GM10266 (cell line): ENCODE measurements around the gene EPAS1.

Experiments
- DNase-seq: peaks from one replicate; pipeline ENCODE4 v3.0.0; 2012; ENCODE audit errors: extremely low spot score
- TF ChIP-seq, protein P1 (sequence below): IDR thresholded peaks from 2 replicates; pipeline ENCODE4 v1.5.1; 2012; ENCODE audit warnings: mild to moderate bottlenecking, low read depth; ENCODE audit not compliant: control insufficient read depth, insufficient read depth; ENCODE audit errors: missing control alignments

The EPAS1 gene

DNA sequence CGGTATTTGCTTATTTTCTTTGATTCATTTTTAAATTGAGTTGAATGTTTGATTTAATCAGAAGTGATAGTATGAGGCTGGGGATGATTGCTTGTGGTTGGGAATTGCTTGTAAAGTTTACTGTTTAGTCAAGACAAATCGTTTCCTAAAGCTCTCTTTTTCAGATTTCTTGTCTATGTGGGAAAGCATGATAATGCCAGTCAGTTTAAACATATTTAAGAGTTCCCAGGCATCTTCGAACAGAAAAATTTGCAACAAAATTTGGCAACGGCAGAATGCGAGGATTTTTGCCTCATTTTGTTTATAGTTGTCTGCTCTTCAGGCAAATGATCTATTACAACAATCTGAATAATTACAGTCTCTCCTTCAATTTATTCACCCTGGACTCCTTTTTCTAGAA, 22.5 kb downstream of the EPAS1 start:
- DNase-seq, result no peak
- TF ChIP-seq, protein P1, sequence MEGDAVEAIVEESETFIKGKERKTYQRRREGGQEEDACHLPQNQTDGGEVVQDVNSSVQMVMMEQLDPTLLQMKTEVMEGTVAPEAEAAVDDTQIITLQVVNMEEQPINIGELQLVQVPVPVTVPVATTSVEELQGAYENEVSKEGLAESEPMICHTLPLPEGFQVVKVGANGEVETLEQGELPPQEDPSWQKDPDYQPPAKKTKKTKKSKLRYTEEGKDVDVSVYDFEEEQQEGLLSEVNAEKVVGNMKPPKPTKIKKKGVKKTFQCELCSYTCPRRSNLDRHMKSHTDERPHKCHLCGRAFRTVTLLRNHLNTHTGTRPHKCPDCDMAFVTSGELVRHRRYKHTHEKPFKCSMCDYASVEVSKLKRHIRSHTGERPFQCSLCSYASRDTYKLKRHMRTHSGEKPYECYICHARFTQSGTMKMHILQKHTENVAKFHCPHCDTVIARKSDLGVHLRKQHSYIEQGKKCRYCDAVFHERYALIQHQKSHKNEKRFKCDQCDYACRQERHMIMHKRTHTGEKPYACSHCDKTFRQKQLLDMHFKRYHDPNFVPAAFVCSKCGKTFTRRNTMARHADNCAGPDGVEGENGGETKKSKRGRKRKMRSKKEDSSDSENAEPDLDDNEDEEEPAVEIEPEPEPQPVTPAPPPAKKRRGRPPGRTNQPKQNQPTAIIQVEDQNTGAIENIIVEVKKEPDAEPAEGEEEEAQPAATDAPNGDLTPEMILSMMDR, result no peak

DNA sequence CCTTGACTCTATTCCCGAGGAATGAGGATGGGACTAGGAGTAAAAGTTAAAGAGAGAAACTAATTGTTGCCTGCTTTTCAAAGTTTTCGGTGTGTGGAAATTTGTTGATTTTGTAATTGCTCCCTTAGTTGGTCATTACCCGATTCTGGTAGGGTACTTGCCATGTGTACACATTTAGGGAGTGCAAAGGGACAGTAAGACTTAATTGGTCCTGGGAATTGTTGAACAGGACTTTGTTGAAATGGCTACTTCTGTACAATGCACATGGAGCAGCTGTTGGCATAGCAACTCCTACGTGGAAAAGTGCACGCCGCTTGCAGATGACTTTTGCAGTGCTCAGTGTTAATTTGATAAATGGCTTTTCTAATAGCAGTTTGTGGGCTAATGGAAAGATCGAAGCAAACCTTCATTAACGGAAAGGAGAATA, 22.9 kb downstream of the EPAS1 start:
- TF ChIP-seq, protein P1, result no peak

GRCh38 chr2:46323730-46324129, 26.5 kb downstream of the EPAS1 start:
- TF ChIP-seq, protein P1, result no peak
- no peak for DNase-seq

More for the DNA sequence above, 22.9 kb downstream of the EPAS1 start:
- no peak for DNase-seq

DNA sequence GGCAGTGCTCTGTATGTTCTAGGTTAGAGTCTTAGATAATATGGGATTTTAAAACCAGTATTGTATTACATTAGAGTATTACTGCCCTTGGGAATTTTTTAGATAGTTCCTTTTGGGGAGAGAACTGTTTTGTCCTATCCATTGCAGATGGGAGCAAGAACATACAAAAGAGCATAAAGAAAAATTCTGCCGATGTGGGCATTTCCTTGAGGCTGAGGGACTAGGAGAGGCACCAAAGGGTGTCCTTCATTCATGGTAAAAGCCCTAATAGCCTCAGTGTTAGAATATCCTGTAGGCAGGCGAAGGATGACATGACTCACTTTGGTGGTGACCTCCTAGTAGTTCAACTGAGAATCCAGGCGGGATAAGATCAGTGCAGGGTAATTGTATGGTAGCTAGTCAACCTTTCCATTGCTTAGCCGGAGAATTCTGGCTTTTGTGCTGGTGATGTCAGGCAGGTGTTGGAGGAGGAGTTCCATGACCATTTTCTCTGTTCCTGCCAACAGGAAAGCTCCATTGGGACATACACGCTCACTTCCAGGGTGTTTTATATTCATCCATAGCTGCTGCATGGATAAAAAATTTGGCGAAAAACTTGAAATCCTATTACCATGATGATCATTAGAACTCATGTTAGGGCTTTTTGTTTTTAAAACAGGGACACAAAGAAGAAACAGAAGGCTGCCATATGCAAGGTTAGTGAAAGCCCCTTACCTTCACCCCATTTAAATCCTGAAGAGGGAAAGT, 28.1 kb downstream of the EPAS1 start:
- TF ChIP-seq, protein P1, result no peak
- no peak for DNase-seq

DNA sequence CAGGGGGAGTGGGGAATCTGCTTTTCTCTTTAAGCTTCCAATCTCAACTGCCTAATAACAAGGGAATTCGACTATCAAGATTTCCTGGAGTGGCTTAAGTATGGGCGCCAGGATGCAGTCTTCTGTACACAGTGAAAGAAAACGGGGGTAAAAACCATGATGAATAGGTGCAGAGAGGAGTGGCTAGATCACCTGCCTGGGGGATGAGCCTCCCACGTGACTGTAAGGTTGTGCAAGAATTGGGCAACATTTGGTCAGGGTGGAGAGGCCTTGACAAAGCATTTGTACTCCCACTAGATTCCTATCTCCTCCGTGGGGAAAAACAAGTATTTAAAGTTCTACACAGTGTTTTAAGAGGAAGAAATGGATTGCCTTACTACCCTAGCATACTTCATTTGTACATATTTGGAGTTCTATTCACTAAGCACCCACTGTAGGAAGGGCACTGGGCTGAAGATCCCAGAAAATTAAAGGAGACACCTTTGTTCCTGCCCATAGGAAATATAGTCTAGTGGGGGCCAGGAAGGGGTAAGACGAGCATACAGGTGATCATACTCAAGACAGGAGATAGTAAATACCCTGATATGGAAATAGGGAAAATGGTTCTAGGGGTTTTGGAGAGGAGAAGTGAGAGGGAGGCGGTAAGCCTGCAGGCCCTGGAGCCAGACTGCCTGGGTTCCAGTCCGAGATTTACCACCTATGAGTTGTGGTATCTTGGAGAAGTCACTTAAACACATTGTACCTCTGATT, 29.2 kb downstream of the EPAS1 start:
- TF ChIP-seq, protein P1, result no peak
- DNase-seq, result no peak

DNA sequence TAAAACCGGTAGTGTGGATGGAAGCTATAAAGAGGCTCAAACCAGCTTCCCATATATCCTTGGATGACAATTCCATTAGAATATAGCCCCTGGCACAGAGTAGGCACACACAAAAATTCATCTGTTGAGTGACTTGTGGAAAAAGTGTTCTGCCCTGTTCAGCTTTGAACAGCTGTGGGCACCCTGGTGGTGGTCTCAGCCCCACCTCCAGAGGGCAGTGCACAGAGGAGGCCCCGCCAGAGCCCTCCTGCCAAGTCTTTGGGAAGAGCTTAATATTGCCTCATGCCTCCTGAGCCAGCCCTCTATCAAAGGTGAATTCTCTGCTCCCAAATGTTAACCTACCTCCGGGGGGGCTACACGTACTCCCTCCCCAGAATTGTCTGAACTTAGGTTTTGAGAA, 30.4 kb downstream of the EPAS1 start:
- DNase-seq, result no peak

DNA sequence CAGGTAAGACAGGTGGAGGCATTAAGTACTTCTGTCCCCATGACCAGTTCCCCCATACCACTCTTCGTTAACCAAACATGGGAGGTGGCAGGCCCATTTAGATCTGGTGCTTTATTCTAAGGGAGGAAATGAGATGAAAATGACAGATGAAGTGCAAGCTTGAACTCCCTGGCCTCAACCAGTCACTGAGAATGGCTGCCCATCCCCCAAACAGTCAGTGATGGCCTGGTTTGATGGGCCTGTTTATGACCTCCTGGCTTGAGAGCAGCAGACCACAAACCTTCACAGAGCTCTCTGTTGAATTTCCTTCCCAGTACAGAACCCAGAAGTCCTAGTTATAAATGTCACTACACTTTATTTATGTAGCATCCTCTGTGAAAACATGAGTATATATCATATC, 31.1 kb downstream of the EPAS1 start:
- TF ChIP-seq, protein P1, result no peak
- DNase-seq, result no peak

More for the DNA sequence above, 30.4 kb downstream of the EPAS1 start:
- TF ChIP-seq, protein P1, result no peak
